Measurements from ENCODE around the gene SLC38A7. TPM values are rescaled to one million over a fixed set of nuclear protein-coding genes. Genes with fewer than 3 reads are reported as not detected.

SLC38A7 gene
- total RNA-seq, 1 donor from 2014 or later = 23.5 TPM

DNA sequence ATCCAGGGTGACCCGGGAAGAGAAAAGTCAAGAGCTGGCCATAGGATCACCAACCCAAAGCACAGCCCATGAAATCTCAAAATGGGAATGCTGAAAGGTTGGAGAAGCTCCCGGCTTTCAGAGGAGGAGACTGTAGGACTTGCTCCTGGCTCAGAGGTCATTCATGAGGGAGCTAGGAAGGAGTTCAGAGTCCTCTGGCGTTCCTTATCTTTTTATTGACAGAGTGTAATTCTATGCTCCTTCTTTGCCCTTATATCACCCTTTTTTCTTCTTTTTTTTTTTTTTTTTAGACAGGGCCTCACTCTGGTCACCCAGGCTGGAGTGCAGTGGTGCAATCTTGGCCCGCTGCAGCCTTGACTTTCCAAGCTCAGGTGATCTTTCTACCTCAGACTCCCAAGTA is 27.7 kb downstream of the SLC38A7 start:
- no peak for DNase-seq (ENCODE audit: low spot score in 2 of 2)
- Histone ChIP-seq H3K4me3 (no peak overlapping the region), H3K9me3 (no peaks in the 10 kb centered on the region), H3K27me3 (no peaks in the 10 kb centered on the region), H3K27ac (no peak overlapping the region), H3K36me3 (no peaks in the 10 kb centered on the region), H3K4me1 (no peaks in the 10 kb centered on the region)
- TF ChIP-seq, protein P1, sequence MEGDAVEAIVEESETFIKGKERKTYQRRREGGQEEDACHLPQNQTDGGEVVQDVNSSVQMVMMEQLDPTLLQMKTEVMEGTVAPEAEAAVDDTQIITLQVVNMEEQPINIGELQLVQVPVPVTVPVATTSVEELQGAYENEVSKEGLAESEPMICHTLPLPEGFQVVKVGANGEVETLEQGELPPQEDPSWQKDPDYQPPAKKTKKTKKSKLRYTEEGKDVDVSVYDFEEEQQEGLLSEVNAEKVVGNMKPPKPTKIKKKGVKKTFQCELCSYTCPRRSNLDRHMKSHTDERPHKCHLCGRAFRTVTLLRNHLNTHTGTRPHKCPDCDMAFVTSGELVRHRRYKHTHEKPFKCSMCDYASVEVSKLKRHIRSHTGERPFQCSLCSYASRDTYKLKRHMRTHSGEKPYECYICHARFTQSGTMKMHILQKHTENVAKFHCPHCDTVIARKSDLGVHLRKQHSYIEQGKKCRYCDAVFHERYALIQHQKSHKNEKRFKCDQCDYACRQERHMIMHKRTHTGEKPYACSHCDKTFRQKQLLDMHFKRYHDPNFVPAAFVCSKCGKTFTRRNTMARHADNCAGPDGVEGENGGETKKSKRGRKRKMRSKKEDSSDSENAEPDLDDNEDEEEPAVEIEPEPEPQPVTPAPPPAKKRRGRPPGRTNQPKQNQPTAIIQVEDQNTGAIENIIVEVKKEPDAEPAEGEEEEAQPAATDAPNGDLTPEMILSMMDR (IDR thresholded peaks at IDR 0.05) = no peak
- intact Hi-C loops (cut with DNase I) = no loop called here

DNA sequence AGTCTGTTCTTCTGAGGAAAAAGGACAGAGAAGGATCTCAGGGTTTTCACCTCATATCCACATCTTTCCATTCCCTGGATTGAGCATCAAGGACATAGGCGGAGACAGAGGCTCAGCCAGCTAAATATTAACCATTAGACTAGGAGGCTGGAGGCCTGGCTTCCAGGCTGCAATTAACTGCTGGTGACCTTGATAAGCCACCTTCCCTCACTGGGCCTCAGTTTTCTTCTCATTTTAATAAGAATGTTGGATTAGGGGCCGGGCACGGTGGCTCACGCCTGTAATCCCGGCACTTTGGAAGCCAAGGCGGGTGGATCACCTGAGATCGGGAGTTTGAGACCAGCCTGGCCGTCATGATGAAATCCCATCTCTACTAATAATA is 29.4 kb downstream of the SLC38A7 start:
- H3K36me3 ChIP-seq = no peaks in the 10 kb centered on the region
- no peaks in the 10 kb centered on the region for H3K4me1 ChIP-seq
- no peaks in the 10 kb centered on the region for H3K9me3 ChIP-seq
- H3K4me3 ChIP-seq = no peak overlapping the region
- DNase-seq (ENCODE audit: low spot score in 2 of 2) = no peak
- TF ChIP-seq, protein P1 (IDR thresholded peaks at IDR 0.05) = no peak
- no peak overlapping the region for H3K27ac ChIP-seq
- intact Hi-C loops (cut with DNase I) = no loop called here
- H3K27me3 ChIP-seq = no peaks in the 10 kb centered on the region

DNA sequence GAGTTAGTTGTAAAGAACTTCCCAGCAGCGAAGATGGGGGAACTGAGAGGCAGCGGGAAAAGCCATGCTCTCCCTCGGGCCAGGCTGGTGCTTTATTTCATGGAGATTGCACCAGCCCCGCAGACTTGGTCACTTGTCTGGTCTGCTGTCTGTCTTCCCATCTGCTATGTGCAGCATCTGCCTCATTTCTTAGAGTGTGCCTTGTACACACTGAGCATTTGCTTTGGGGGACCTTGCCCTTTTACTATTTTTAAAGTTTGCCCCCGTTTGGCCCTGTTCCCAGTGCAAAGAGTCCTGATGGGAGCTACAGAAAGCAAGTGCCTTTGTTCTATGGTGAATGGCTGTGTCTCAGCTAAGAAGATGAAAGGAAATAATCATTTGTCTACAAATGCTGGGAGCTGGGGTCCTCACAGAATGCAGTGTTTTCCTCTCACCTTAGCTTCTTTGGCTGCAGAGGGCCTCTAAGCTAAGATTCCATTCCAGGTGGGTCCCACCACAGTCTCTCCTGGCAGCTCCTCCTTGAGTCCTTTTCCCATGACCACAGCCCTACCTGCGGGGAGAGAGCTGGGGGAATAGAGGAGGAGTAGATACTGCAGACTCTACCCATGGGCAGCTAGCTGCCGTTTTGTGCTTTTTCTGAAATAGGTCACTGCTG is 29.9 kb downstream of the SLC38A7 start:
- DNase-seq (ENCODE audit: low spot score in 2 of 2) = no peak
- Histone ChIP-seq H3K9me3 (no peaks in the 10 kb centered on the region), H3K4me3 (no peak overlapping the region), H3K27me3 (no peaks in the 10 kb centered on the region), H3K36me3 (no peaks in the 10 kb centered on the region), H3K4me1 (no peaks in the 10 kb centered on the region), H3K27ac (no peak overlapping the region)
- intact Hi-C loops (cut with DNase I) = no loop called here
- TF ChIP-seq, protein P1 (IDR thresholded peaks at IDR 0.05) = no peak

DNA sequence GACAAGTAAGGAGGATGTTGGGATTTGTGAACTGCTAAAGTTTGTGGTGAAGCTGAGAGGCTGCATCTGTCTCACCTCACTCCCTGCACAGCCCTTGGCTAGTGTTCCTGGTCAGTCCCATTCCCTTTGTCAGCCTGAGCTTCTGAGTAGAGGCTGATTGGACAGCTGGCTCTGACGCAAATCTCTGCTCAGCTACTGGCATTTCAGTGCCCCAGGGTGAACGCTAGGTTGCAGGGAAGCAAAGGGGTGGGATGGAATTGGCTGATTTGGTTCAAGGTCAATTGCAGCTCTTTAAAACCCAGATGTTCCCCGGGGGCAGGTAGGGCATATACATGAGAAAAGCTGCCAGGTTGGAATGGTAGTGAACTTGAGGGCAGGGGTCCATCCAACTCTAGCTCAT is 31.8 kb downstream of the SLC38A7 start:
- Histone ChIP-seq H3K36me3 (no peaks in the 10 kb centered on the region), H3K27me3 (no peaks in the 10 kb centered on the region), H3K27ac (no peak overlapping the region), H3K4me3 (no peak overlapping the region), H3K9me3 (no peaks in the 10 kb centered on the region), H3K4me1 (no peaks in the 10 kb centered on the region)
- intact Hi-C loops (cut with DNase I) = no loop called here
- no peak for DNase-seq (ENCODE audit: low spot score in 2 of 2)
- TF ChIP-seq, protein P1 (IDR thresholded peaks at IDR 0.05) = no peak

DNA sequence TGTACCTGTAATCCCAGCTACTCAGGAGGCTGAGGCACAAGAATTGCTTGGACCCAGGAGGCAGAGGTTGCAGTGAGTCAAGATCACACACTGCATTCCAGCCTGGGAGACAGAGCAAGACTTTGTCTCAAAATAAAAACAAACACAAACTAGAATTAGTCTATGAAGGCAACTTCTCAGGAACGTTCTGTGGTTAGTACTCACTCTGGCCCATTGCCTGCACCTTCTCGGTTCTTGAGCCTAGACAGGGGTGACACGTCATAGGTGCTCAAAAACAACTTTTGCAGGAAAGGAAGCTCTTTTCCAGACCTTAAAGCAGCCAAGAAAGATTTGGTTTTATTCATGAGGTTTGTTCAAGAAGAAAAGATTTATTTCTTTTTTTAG is 32.6 kb downstream of the SLC38A7 start:
- Histone ChIP-seq H3K4me1 (no peaks in the 10 kb centered on the region), H3K4me3 (no peak overlapping the region), H3K9me3 (no peaks in the 10 kb centered on the region), H3K36me3 (no peaks in the 10 kb centered on the region), H3K27ac (no peak overlapping the region), H3K27me3 (no peaks in the 10 kb centered on the region)
- no peak for DNase-seq (ENCODE audit: low spot score in 2 of 2)
- intact Hi-C loops (cut with DNase I) = no loop called here
- TF ChIP-seq, protein P1 (IDR thresholded peaks at IDR 0.05) = no peak

DNA sequence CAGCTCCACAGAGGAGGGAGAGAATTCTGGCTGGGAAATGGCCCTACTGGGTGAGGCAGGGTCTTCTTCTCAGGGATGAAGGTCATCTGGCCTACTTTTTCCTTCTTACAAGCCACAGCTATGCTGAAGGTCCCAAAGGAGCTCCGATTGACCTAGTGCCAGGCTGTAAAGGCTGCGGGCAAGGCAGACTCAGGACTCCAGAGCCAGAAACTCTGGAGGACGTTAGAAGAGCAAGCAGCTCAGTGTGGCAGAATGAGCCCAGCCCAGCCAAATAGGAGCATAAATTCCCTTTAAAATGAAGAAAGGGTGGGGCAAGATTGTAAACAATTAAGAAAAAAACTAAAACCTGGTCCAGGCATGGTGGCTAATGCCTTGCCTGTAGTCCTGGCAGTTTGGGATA is 34.9 kb downstream of the SLC38A7 start:
- no peak for DNase-seq (ENCODE audit: low spot score in 2 of 2)
- no peaks in the 10 kb centered on the region for H3K27me3 ChIP-seq
- no peak overlapping the region for H3K27ac ChIP-seq
- TF ChIP-seq, protein P1 (IDR thresholded peaks at IDR 0.05) = no peak
- no peaks in the 10 kb centered on the region for H3K9me3 ChIP-seq
- no peaks in the 10 kb centered on the region for H3K4me1 ChIP-seq
- intact Hi-C loops (cut with DNase I) = no loop called here
- H3K36me3 ChIP-seq = no peaks in the 10 kb centered on the region
- H3K4me3 ChIP-seq = no peak overlapping the region
